Keratinocyte (primary cell): ENCODE data around the gene PRKAR2B. TPM values are rescaled to one million over a fixed set of nuclear protein-coding genes. Genes with fewer than 3 reads are reported as not detected.

Experiments used
- DNase-seq: peaks from one replicate; pipeline ENCODE4 v3.0.0-alpha.2; 2011; ENCODE audit warnings: low read depth, missing footprints, low spot score
- FAIRE-seq: peaks from 2 replicates; lab custom pipeline; 2011; peaks lifted over from hg19 to GRCh38; lab: Jason Lieb, UNC
- H2AFZ ChIP-seq: 2 replicates; pipeline ENCODE4 v1.6.0; 2012; ENCODE audit warnings: low read length, control low read depth, inconsistent platforms; ENCODE audit not compliant: control insufficient read depth
- H3K27ac ChIP-seq: 2 replicates; pipeline ENCODE4 v1.5.1; 2011; ENCODE audit warnings: low read length; ENCODE audit not compliant: control insufficient read depth, insufficient read depth
- H3K27me3 ChIP-seq: 3 replicates; pipeline ENCODE4 v1.6.0; 2011; ENCODE audit warnings: low read length; ENCODE audit not compliant: control insufficient read depth, insufficient read depth; ENCODE audit errors: extremely low read depth
- H3K36me3 ChIP-seq, 2 experiments: 2 replicates in 1 of 2; 3 replicates in 1 of 2; pipeline ENCODE4 v1.5.1; 2011; ENCODE audit warnings: low read length in 2 of 2, mild to moderate bottlenecking in 1 of 2; ENCODE audit not compliant: control insufficient read depth in 2 of 2, insufficient read depth in 2 of 2; ENCODE audit errors: extremely low read depth in 1 of 2
- H3K4me1 ChIP-seq: 3 replicates; pipeline ENCODE4 v1.5.1; 2011; ENCODE audit warnings: low read length; ENCODE audit not compliant: control insufficient read depth, insufficient read depth; ENCODE audit errors: extremely low read depth
- H3K4me2 ChIP-seq: 3 replicates; pipeline ENCODE4 v1.6.0; 2011; ENCODE audit warnings: low read depth, low read length; ENCODE audit not compliant: control insufficient read depth, insufficient read depth; ENCODE audit errors: extremely low read depth
- H3K4me3 ChIP-seq, 3 experiments: fragments of 200-600 bp in 1 of 3; sonication (generic) in 1 of 3; 2 replicates in 2 of 3; 3 replicates in 1 of 3; pipeline ENCODE4 v1.5.1; 2011 to 2016; ENCODE audit warnings: low read length in 3 of 3, mild to moderate bottlenecking in 3 of 3, control low read depth in 2 of 3, inconsistent platforms in 1 of 3, low read depth in 1 of 3, mixed read lengths in 1 of 3, mixed run types in 1 of 3, moderate library complexity in 1 of 3; ENCODE audit not compliant: control insufficient read depth in 2 of 3, insufficient read depth in 2 of 3; ENCODE audit errors: extremely low read depth in 1 of 3
- H3K79me2 ChIP-seq: 2 replicates; pipeline ENCODE4 v1.6.0; 2012; ENCODE audit warnings: low read length; ENCODE audit not compliant: control insufficient read depth, insufficient read depth
- H3K9ac ChIP-seq: 3 replicates; pipeline ENCODE4 v1.6.0; 2011; ENCODE audit warnings: low read length; ENCODE audit not compliant: control insufficient read depth, insufficient read depth; ENCODE audit errors: extremely low read depth
- H3K9me1 ChIP-seq: 3 replicates; pipeline ENCODE4 v1.6.0; 2011; ENCODE audit warnings: low read length; ENCODE audit not compliant: control insufficient read depth, insufficient read depth; ENCODE audit errors: extremely low read depth
- H3K9me3 ChIP-seq: 2 replicates; pipeline ENCODE4 v1.5.1; 2012; ENCODE audit warnings: low read depth, low read length; ENCODE audit not compliant: control insufficient read depth
- H4K20me1 ChIP-seq: 3 replicates; pipeline ENCODE4 v1.6.0; 2011; ENCODE audit warnings: low read length; ENCODE audit not compliant: control insufficient read depth, insufficient read depth; ENCODE audit errors: extremely low read depth
- CTCF ChIP-seq, 3 experiments: IDR thresholded peaks in 1 of 3; conservative IDR thresholded peaks in 1 of 3; optimal IDR thresholded peaks in 1 of 3; 2 replicates in 2 of 3; 3 replicates in 1 of 3; pipeline versions ENCODE3 to v1.5.1; 2011; ENCODE audit warnings: low read length in 3 of 3, mild to moderate bottlenecking in 3 of 3, moderate library complexity in 2 of 3, control low read depth in 1 of 3, inconsistent platforms in 1 of 3; ENCODE audit not compliant: insufficient read depth in 2 of 3; ENCODE audit errors: extremely low read depth in 1 of 3
- EZH2 ChIP-seq: IDR thresholded peaks from one replicate; pipeline ENCODE4 v1.6.1; 2012; ENCODE audit warnings: inconsistent platforms, mild to moderate bottlenecking, low read length, moderate library complexity
- dilution Hi-C: fragments of 300-500 bp; cut with MboI; formaldehyde crosslinking; loops from one replicate; pipeline ENCODE4 v1.7.0; 2020; ENCODE audit warnings: low sequenced_read_pairs; ENCODE audit not compliant: extremely low pct_ligation_motif_present
- polyA plus RNA-seq, 5 experiments: library from polyadenylated mRNA; depleted of rRNA in 3 of 5; stranded (reverse) in 3 of 5; stranded (forward) in 1 of 5; unstranded in 1 of 5; fragments of >200 nt; gene quantifications; 1 replicate in 1 of 5; 2 replicates in 3 of 5; 3 replicates in 1 of 5; pipeline versions ENCODE4 v1.2.1 to v1.2.3, GENCODE V29; 2011 to 2012; ENCODE audit warnings: missing spikeins in 2 of 5, low read depth in 1 of 5, low replicate concordance in 1 of 5

PRKAR2B gene
- polyA plus RNA-seq, 1 donor (not counting 4 experiments of a cell fraction or from before 2014, with no cell fraction given), result 0.01 TPM

- H3K36me3 ChIP-seq, result no peaks in the 10 kb centered on the region
- no peak overlapping the region for H3K4me3 ChIP-seq
- H3K4me1 ChIP-seq, result no peaks in the 10 kb centered on the region
- H2AFZ ChIP-seq, result no peak overlapping the region
- no peak overlapping the region for H3K27ac ChIP-seq
- H3K9ac ChIP-seq, result no peak overlapping the region
- DNase-seq (no peak), FAIRE-seq (no peak)
- no peaks in the 10 kb centered on the region for H3K27me3 ChIP-seq
- no peaks in the 10 kb centered on the region for H3K9me1 ChIP-seq
- H3K9me3 ChIP-seq, result no peaks in the 10 kb centered on the region
- H3K79me2 ChIP-seq, result no peaks in the 10 kb centered on the region
- TF ChIP-seq EZH2, result no peak
- H4K20me1 ChIP-seq, result no peaks in the 10 kb centered on the region
- dilution Hi-C loops, result no loop called here
- no peak overlapping the region for H3K4me2 ChIP-seq
Observed at GRCh38 chr7:107111196-107111595, 66.7 kb downstream of the PRKAR2B start.

- dilution Hi-C loops, result no loop called here
- Histone ChIP-seq H3K27me3 (no peaks in the 10 kb centered on the region), H3K4me1 (no peaks in the 10 kb centered on the region), H3K4me2 (no peak overlapping the region), H4K20me1 (no peaks in the 10 kb centered on the region), H3K9me3 (no peaks in the 10 kb centered on the region), H3K4me3 (no peak overlapping the region), H3K9ac (no peak overlapping the region), H3K79me2 (no peaks in the 10 kb centered on the region), H3K27ac (no peak overlapping the region), H2AFZ (no peak overlapping the region), H3K9me1 (no peaks in the 10 kb centered on the region), H3K36me3 (no peaks in the 10 kb centered on the region)
- no peak for DNase-seq
- TF ChIP-seq EZH2 (no peak), CTCF (optimal IDR thresholded peaks at IDR 0.05 in 1 of 3, IDR thresholded peaks at IDR 0.05 in 1 of 3, conservative IDR thresholded peaks at IDR 0.05 in 1 of 3; ENCODE audit: extremely low read depth in 1 of 3, insufficient read depth in 2 of 3, low read length in 3 of 3) (no peak)
- no peak for FAIRE-seq
Observed at GRCh38 chr7:107113866-107114265, 69.4 kb downstream of the PRKAR2B start.

GRCh38 chr7:107115114-107115513 is 70.6 kb downstream of the PRKAR2B start:
- Histone ChIP-seq H3K9me3 (no peaks in the 10 kb centered on the region), H3K4me1 (no peaks in the 10 kb centered on the region), H3K9me1 (no peaks in the 10 kb centered on the region), H3K9ac (no peak overlapping the region), H2AFZ (no peak overlapping the region), H4K20me1 (no peaks in the 10 kb centered on the region), H3K27ac (no peak overlapping the region), H3K36me3 (no peaks in the 10 kb centered on the region), H3K79me2 (no peaks in the 10 kb centered on the region), H3K27me3 (peaks cover 3% of the 10 kb centered on the region), H3K4me3 (no peak overlapping the region), H3K4me2 (no peak overlapping the region)
- no peak for DNase-seq
- TF ChIP-seq EZH2 (no peak), CTCF (optimal IDR thresholded peaks at IDR 0.05 in 1 of 3, IDR thresholded peaks at IDR 0.05 in 1 of 3, conservative IDR thresholded peaks at IDR 0.05 in 1 of 3; ENCODE audit: extremely low read depth in 1 of 3, insufficient read depth in 2 of 3, low read length in 3 of 3) (no peak)
- FAIRE-seq, result no peak
- dilution Hi-C loops, result no loop called here
